H1 (cell line): Measurements from ENCODE around the gene ZMYM2. TPM values are rescaled to one million over a fixed set of nuclear protein-coding genes. Genes with fewer than 3 reads are reported as not detected.

ENCODE experiments used
- BACH1 ChIP-seq: IDR thresholded peaks from 2 replicates; pipeline ENCODE4 v1.6.1; 2012; ENCODE audit warnings: low read length, improper control_type of control experiment
- CHD1 ChIP-seq: IDR thresholded peaks from 2 replicates; pipeline ENCODE4 v1.6.1; 2012; ENCODE audit warnings: low read depth, low read length, improper control_type of control experiment
- JUN ChIP-seq: IDR thresholded peaks from 2 replicates; pipeline ENCODE4 v1.6.1; 2011; ENCODE audit warnings: low read depth, mild to moderate bottlenecking, improper control_type of control experiment, low read length
- KDM1A ChIP-seq: fragments of 200-600, 300-600 bp; sonication (generic); IDR thresholded peaks from 2 replicates; pipeline ENCODE4 v1.7.1; 2016; ENCODE audit warnings: mild to moderate bottlenecking, low read length, borderline replicate concordance
- KDM5A ChIP-seq: fragments of 200-600 bp; IDR thresholded peaks from 2 replicates; pipeline ENCODE4 v1.7.1; 2012; ENCODE audit warnings: mild to moderate bottlenecking, low read length, inconsistent platforms, mixed read lengths
- NRF1 ChIP-seq: IDR thresholded peaks from 2 replicates; pipeline ENCODE4 v1.6.1; 2011; ENCODE audit warnings: mild to moderate bottlenecking, low read depth, low read length, improper control_type of control experiment
- RBBP5 ChIP-seq: IDR thresholded peaks from 2 replicates; pipeline ENCODE4 v1.7.1; 2012; ENCODE audit warnings: low read depth, mild to moderate bottlenecking, inconsistent platforms, low read length, moderate library complexity, borderline replicate concordance
- RFX5 ChIP-seq: IDR thresholded peaks from 2 replicates; pipeline ENCODE4 v1.6.1; 2011; ENCODE audit warnings: low read depth, low read length, improper control_type of control experiment, borderline replicate concordance
- SAP30 ChIP-seq: fragments of 300-600 bp; sonication (generic); IDR thresholded peaks from 2 replicates; pipeline ENCODE4 v1.7.1; 2012; ENCODE audit warnings: low read length, moderate library complexity, mild to moderate bottlenecking, inconsistent platforms; ENCODE audit not compliant: insufficient read depth, insufficient replicate concordance
- SIX5 ChIP-seq: IDR thresholded peaks from 2 replicates; pipeline ENCODE4 v1.6.1; 2011; ENCODE audit warnings: mild to moderate bottlenecking, low read depth, low read length
- polyA plus RNA-seq, 7 experiments: library from polyadenylated mRNA; depleted of rRNA in 3 of 7; stranded (reverse) in 5 of 7; unstranded in 2 of 7; fragments of >200 nt in 5 of 7; fragments of 200-250 nt in 2 of 7; gene quantifications; 1 replicate in 5 of 7; 2 replicates in 1 of 7; 4 replicates in 1 of 7; pipeline versions ENCODE4 v1.2.1 to v1.2.3, GENCODE V29; 2011 to 2013; ENCODE audit warnings: missing spikeins in 2 of 7, mixed read lengths in 2 of 7
- total RNA-seq: library from RNA; stranded (reverse); fragmentation: NEBNext Ultra II Directional; extraction: Animal tissue kit (Norgen Biotek cat#: 25700); gene quantifications from 2 replicates; pipeline ENCODE4 v1.2.1, GENCODE V29; 2021
- TF ChIP-seq, protein P1 (sequence below), 3 experiments: IDR thresholded peaks; 1 replicate in 2 of 3; 2 replicates in 1 of 3; pipeline versions ENCODE4 v1.5.1 to v1.6.1; 2011; ENCODE audit warnings: low read length in 3 of 3, mild to moderate bottlenecking in 3 of 3, inconsistent platforms in 2 of 3, low read depth in 1 of 3, moderate library complexity in 1 of 3; ENCODE audit not compliant: insufficient read depth in 1 of 3; ENCODE audit errors: control extremely low read depth in 1 of 3

Gene ZMYM2
- total and polyA plus RNA-seq, 2 of the 8 experiments (the other 6 are each of a cell fraction or from before 2014, with no cell fraction given), result 41.2 to 159 TPM

DNA sequence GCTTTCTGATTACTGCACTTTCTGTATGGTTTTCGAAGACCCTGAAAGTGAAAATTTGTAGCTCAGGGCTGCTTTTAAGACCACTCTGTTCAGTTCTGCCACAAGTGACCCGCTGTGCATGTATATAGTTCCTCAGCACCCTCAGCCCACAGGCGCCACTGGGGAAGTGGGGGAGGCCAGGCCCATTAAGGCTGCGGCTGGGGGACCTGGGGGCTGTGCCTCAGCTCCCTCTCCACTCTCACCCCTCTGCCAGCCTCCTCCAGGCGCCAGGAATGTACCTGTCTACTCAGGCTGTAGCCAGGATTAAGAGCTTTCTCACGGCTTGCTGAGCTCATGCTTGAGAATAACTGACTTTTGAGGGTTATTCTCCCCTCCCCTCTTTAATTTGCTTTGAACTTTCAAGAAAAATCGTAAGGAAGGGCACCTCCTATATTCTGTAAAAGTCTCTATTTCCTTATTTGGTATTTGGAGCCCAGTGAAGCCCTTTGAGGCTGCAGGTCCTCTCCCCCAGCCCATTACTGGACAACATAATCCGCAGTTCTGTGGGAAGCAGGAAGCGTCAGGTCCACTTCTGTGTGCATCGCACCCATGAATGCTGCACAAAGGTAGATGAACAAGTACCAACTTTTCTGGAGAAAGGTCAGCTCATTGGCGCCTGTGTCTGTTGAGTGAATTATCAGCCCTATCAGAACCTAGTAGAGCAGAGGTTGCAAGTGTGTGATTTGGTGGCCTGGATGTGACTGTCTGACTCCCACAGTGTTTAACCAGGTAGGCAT, 172.7 kb downstream of the ZMYM2 start (continued):
- TF ChIP-seq, protein P1, sequence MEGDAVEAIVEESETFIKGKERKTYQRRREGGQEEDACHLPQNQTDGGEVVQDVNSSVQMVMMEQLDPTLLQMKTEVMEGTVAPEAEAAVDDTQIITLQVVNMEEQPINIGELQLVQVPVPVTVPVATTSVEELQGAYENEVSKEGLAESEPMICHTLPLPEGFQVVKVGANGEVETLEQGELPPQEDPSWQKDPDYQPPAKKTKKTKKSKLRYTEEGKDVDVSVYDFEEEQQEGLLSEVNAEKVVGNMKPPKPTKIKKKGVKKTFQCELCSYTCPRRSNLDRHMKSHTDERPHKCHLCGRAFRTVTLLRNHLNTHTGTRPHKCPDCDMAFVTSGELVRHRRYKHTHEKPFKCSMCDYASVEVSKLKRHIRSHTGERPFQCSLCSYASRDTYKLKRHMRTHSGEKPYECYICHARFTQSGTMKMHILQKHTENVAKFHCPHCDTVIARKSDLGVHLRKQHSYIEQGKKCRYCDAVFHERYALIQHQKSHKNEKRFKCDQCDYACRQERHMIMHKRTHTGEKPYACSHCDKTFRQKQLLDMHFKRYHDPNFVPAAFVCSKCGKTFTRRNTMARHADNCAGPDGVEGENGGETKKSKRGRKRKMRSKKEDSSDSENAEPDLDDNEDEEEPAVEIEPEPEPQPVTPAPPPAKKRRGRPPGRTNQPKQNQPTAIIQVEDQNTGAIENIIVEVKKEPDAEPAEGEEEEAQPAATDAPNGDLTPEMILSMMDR (IDR thresholded peaks at IDR 0.05; ENCODE audit: control extremely low read depth in 1 of 3, insufficient read depth in 1 of 3, low read depth in 1 of 3, low read length in 3 of 3), result no peak
- TF ChIP-seq SAP30 (no peak), RFX5 (no peak), JUN (no peak), NRF1 (no peak), BACH1 (no peak), CHD1 (no peak), KDM1A (no peak), RBBP5 (no peak), KDM5A (no peak), SIX5 (no peak)
